NCI-H1105 treated with DMSO at 0.1 percent for 48 hours (cell line): Measurements from ENCODE around the gene CLIP4.

Source experiments
- DNase-seq: peaks from one replicate; lab custom pipeline; 2025; lab: John Stamatoyannopoulos, UW

The CLIP4 gene

DNA sequence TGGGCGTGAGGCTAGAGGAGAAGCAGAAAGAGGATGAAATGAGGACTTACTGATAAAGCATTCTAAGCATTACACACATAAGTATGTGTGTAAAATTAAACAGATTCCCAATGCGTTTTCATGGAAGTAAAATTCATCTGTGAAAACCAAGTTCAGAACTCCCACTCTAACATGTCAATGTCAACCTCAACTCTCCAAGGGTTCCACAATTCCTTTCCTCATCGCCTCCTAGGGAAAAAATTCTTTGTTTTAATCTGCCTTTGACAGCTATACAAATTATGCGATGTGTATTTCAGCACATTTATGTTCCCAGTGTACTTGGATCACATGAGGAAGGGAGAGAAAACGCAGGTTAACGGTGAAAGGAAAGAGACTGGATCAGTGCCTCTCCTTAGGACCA is 76.6 kb downstream of the CLIP4 start:
- DNase-seq: no peak

DNA sequence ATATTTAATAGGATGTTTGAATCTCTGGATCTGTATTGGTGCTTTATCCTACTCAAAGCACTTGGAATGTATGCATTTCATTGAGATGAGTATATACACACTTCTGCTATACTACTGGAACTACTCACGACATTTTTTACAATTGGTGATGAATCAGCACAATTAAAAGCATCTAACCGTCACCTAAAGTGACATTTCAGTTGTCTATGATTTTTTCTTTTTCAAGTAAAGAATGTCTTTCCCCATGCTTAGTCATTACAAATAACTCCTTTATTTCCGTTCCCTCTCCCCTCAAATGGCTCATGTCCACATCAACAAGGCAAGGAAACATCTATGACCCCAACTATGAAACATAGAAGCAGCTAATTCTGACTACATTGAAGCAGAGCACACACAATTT is 77.3 kb downstream of the CLIP4 start:
- DNase-seq: no peak

DNA sequence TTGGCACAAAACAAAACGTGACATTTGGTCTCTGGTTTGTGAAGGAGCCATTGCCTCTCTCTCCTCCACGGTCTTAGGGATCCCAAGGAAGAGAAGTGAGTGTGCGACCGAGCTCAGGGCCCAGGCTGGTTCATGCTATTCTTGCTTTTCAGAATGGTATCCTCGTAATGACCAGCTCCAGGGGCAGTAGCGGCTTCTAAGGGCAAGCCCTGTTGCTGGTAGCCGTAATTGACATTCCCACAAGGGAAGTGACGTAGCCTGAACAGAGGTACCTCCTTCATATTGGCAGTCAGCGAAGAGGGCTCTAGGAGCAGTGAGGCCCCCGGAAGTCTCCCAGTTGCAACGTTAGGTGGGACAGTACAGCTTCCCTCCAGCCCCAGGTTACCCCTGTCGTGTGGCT is 77.9 kb downstream of the CLIP4 start:
- no peak for DNase-seq

DNA sequence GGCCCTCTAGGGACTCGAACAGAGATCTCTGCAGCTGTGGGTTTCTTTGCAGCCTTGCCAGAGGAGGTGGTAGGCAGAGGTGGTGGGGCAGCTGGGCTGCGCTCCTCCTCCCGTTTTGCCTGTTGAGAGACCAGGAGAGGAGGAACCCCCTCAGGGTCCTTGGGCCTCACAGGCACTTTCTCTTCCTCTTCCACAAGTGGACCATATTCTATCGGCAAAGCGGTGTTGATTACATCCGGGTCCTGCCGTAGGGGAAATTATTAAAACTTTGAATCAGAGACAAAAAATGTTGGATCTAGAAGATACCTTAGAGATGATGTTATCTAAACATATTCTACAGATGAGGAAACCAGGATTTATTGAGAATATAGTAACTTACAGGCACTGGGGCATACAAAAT is 78.5 kb downstream of the CLIP4 start:
- DNase-seq: no peak

DNA sequence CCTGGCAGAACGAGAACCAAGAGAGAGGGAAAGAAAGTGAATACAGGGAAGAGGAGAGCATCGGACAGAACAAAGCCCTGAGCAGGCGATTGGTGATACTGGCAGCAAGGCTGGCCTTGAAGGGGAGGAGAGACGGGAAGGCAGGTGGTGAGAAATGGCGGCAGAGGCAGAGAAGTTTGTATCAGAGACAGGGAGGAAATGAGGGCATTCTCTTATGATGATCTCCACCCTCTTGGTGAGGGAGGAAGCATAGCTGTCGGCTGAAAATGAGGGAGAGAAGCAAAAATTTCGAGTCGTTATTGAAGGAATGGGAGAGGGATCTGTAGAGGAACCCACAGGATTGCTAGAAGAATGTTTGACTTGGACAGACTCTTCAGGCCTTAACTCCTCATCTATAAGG is 80.6 kb downstream of the CLIP4 start:
- no peak for DNase-seq

DNA sequence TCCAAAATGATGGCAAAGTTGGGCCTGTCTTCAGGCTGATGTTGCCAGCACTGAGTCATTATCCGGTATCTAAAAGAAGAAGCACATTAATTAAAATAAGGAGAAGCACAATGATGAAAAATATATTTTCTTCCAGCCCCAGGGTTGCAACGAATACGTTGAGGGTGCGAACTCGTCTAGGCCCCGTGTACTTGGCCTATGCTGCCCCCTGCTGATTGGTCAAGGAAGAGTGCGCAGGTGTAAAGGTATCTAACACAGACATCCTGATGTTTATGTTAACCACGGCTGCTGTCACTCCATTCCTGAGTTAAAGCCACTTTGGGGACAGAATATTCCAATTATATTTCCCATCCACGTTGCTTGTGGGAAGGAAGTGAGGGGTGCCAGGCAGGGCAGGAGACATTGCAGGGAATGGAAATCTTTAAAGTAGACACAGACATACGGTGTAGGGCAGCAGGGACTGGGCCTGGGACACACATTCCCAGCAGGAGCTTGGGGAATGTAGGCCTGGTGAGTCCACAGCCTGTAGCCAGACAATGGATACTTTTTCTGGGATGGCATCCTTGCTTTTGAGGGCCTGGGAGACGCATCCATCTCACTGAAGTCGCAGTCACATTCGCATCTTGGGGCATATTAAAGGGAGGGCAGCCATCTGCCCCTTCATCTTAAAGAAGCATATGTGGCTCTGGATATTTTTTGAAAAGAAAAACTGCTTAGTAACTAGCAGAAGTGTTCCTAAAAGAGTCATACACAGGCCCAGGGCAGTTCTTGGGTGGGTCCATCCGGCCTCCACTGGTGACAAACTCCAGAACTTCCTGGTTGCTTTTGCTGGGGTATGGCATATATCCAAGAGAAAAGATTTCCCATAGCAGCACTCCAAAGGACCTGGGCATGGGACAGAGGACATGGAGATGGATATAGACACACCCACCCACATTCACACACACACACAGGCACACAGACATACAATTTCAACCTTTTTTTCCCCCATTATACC is 81.9 kb downstream of the CLIP4 start:
- peak; percentile 53 for DNase-seq

DNA sequence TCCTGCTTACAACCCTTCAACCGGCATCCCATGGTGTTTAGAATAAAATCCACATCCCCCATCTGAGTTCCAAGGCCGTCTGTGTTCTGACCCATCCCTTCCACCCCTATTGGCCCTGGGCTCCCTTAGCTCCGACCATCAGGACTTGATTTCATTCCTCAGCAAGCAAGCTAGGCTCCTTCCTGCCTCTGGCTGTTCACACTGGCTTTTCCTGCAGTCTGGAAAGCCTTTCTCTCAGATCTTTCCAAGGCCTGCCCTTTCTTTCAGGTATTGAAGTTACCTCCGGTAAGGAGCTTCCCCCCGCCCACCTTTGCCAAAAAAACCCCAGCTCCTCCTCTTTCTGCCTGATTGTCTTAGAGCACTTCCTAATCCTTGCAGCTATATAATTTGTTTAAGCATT is 86.8 kb downstream of the CLIP4 start:
- DNase-seq: no peak

DNA sequence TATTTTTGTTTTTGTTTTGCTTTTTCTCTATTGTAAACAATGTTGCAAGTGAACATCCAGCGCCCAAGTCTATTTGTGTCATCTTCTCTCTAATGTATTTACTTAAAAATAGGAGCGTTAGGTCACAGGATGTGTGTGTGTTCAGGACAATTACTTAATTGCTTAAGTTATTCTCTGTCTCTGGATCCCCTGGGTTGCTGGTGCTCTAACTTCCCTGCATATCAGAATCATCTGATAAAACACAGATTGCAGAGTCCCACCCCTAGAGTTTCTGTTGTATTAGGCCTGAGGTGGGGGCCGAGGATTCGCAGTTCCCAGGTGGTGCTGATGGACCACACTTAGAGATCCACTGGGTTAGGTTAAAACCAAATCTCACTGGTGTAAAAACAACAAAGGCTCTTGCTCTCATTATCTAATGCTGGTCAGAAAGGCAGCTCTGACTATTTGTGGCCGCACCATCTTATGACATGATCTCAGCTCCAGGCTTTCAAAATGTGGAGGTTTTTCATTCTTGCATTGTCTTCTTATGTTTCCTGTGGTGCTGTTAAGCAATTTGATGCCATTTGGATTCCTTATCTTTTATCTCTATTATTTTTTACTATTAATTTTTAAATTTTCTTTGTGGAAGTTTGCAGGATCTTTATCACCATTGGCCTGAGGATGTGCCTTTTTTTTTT is 87.7 kb downstream of the CLIP4 start:
- DNase-seq: no peak

DNA sequence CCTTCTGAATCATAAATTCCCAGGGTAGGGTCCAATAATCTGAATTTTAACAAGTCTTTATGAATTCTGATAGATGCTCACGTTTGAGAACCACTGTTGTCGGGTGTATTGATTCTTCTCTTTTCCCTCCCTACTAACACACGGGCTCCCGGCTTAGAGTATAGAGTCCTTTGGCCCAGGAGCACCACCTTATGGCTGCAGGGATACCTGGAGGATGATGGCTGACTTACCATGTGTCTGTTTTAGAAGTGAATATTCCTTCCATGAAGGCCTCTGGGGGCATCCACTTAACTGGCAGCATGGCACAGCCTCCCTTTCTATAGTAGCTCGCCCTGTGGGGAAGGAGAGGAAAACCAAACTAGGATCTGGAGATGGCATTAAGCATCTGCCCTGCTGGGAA is 91.7 kb downstream of the CLIP4 start:
- DNase-seq: no peak

DNA sequence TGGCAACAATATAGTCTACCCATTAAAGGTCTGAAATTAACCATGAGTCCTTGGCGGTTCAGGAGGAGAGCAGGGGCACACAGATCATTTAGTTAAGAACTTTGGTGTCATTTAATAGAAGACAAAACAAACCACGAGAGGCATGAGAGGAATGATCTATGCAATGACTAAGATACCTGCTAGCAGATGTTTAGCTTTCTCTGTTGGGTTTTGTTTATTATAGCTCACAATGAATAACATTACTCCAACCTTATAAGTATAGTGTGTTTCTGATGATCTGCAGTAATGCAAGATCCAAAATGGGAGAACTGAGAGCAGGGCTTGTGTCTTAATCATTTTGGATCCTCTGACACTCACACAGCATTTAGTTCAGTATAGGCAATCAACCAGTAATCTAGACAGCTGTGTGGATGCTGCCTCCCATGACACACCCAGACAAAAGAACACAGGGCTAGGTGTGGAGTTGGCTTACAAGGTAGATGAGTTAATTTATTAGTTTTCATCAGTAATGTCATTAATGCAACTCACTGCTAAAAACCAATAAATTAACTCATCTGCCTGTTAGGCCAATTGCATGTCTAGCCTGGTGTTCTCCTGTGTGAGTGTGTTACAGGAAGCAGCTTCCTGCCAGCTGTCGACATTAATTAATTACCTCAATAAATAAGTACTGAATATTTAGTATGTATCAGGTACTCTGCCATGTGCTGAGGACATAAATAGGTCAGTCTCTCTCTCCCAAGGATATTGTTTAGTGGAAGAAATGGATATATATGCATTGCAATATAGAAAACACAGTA is 92.3 kb downstream of the CLIP4 start:
- DNase-seq: peak; percentile 6

DNA sequence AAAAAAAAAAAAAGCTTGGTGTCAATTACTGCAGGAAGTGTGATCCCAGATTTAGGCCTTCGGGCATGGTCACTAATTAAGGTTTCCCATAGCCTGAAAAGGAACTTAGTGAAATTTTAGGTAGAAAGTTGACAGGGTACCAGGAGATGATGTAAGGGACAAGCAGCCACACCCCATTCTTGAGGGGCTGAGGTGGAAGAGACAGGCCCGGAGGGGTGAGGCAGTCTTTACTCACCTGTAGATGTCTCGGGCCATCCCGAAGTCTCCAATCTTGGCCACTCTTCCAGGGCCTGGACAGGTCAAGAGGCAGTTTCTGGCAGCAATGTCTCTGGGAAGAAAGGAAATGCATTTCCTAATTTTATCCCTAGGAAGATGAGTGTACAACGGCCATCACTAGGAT is 94.3 kb downstream of the CLIP4 start:
- DNase-seq: no peak

DNA sequence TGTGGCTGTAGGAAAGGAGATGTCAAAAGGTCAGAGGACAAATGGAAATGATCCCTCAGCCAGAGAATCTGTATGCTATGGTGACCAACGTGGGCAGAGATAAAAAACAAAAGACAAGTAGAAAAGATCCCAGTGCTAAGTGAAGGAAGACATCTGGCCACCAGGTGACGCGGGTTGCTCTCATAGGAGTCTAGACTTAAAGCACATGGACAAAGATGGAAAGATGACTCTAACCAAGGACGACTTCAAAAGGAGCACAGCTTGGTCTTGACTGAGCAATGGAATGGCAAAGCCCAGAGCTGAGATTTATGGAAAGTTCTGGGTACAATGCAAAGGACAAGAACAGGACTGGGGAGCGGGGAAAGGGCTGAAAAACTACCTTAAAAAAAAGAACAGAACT is 96.8 kb downstream of the CLIP4 start:
- no peak for DNase-seq

DNA sequence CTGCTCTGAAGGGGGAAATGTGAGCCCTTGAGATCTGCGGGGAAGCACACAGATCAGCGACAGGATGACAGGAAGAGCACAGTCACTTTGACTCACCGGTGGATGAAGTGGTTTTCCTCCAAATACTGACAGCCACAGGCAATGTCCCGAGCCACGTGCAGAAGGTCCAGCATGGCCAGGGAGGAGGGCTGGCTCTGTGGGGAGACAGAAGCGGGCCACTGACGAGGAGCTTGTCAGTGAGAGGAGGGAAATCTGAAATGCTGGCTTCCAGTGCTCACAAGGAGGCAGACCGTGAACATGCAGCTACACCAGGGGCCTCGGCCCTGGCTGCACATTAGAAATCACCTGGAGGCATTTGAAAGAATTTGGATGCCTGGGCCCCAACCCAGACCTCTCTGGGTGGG is 98.7 kb downstream of the CLIP4 start:
- no peak for DNase-seq

DNA sequence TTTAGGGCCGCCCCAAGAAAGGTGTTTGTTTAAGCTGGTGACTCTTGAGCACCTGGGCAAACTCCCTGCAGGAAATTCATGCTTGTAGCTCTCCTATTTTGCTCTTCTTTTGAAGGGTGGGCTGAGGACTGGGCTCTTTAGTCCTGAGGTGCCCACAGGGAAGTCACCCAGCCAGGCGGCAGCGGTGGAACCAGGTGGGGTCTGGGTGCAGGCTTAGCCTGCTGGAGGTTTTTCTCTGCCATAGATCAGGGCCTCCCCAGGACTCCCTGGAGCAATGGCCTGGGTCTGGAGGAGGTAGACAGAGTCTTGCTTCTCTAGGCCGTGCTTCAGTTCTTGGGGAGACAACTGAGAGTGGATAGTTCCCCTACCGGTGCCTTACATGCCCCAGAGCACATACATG is 99.9 kb downstream of the CLIP4 start:
- DNase-seq: no peak

DNA sequence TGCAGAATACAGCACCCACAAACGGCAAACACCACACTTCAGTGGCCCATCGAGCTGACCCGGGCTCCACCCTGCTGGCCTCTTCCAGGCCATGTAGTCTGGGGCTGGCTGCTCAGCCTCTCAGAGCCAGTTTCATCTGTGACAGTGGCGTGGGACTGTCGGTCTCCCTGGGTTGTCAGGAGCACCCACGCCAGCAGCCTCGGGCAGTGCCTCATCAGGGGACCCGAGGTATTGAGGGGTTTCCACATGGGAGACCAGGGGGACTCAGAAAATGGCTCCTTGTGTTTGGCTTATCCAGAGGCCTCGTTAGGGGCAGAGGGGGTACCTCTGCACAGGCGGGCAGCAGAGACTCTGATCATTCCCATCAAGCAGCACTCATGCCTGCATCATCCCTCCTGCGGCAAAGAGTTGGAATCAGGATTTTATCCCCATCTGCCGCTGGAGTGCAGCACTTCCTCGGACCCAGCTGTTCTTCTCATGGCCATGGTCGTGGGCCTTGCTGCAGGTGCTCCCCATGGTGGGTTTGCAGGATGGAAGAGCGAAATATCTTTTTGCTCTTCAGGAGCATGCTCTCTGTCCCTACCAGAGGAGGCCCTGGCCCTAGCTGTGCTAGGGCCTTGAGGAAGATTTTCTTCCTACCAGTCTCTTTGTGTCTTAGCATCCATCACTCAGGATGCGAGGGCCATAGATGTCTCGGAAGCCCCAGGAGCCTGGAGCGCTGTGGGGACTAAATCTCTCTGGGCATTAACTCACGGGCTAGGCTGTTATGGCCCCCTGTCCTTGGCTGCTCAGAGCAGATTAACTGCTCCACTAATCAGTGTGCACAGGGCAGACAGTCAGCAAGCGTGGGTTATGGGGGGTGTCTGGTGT is 100.8 kb downstream of the CLIP4 start:
- no peak for DNase-seq

DNA sequence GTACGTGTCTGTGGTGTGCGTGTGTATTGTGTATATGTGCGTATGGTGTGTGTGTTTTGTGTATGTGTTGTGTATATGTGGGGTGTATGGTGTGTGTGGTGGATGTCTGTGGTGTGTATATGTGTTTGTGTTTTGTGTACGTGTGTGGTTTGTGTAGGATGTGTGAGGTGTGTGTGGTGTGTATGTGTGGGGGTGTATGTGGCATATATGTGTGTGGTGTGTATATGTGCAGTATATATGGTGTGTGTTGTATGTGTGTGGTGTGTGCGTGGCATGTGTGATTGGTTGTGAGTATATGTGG is 101.3 kb downstream of the CLIP4 start:
- DNase-seq: no peak

DNA sequence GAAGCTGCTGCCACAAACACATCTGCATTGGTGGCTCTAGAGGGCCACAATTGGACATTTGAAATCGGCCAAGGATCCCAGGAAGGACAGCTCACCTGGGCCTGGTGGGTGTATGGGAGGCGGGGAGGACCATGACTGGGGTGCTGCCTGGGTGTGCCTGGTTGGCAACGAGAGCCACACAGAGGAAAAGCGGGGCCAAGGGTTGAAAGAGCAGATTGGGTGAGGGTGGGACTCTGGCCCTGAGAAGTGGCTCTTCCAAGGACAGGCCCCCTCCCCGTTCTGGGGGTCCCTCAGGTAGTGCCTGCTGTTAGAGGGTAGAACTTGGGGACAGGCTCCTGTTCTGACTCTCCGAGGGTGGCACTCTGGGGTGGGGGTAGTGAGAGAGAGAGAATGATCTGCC is 102.9 kb downstream of the CLIP4 start:
- no peak for DNase-seq

DNA sequence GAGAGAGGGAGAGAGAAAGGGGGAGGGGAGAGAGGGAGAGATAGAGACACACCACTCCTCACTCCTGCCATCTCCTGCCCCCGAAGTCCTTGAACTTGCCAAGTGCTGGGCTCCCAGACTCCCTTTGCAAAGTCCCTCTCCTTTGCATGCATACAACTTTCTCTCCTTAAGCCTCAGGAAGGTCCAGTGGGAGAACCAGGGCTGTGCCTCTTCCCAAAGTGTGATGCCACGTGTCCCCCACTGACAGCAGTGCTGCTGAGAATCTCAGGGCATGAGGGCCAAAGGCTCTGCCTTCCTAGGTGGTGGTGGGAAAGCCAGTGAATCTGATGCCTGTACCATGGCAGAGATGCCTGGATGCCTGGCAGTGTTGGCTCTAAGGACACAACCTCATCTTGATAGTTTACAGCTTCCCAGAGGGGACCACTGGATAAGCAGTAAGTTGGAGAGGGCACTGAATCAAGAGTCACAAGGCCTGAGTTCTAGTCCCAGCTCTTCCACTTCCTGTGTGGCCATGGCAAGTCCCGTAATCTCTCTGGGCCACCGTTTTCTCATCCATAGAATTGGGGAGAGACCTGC is 103.4 kb downstream of the CLIP4 start:
- no peak for DNase-seq

DNA sequence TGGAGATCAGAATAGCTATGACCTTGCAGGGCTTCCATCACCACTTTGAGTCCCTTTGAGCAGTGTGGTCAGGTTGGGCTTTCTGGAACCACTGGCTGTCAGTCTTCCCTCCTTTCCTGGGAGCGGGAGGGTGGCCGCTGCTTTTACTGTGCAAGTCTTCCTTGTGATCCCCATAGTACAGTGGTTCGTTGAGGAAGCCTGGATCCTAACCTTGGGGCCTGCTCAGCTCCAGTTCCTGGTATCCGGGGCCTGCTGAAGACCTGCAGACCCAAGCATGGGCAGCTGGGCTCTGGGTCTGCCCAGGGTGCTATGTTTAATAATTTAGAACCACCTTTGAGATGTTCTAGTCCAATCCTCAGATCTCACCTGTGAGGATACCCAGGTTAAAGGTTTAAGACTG is 104.2 kb downstream of the CLIP4 start:
- DNase-seq: no peak

DNA sequence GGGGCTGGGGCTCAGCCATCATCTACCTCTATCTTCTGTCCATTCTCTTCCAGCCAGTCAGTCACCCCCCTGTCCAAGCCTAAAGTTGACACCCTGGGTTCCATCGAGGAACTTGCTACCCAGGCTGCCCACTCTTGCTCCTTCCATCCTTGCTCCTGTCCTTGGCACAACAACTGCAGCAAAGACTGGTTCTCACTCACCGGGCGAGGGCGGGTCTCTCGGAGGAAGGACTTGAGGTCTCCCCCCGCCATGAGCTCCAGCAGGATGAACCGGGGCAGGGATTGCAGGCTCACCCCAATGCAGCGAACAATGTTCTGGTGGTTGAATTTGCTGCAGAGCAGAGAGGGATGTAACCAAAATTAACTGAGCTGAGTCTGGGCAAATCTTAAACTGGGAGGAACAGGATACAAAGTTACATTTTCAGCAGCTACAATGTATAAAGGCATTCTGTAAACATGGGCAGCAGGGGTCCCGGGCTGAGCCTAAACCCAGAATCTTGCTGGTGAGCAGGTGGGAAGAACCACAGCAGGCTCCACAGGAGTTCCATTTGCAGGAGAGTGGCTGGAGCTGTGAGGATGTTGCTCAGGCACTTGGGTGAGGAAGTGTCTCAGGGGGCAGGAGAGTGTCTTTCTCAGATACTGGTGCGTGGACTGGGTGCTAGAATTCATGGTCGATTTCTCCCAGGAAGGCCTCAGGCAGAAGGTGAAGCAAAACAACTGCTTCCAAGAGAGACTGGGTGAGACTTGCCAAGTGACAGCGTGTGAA is 105.5 kb downstream of the CLIP4 start:
- no peak for DNase-seq
